B cell (primary cell): ENCODE data around the gene ZNF575. TPM values are rescaled to one million over a fixed set of nuclear protein-coding genes. Genes with fewer than 3 reads are reported as not detected.

Source experiments
- ATAC-seq: fragments of 200-7000 bp; cut with Tn5 transposase; one replicate; pipeline ENCODE4 v1.10.0; 2021; ENCODE audit warnings: low read depth, mild to moderate bottlenecking, moderate number of reproducible peaks, moderate library complexity
- CTCF ChIA-PET: fragments of 350-600 bp; sonication (Branson Sonifier 250); formaldehyde crosslinking; loops from one replicate; lab custom pipeline; 2021; ENCODE audit warnings: antibody characterized with exemption, inconsistent platforms; lab: Charles Lee
- POLR2A ChIA-PET: fragments of 350-600 bp; sonication (Branson Sonifier 250); formaldehyde crosslinking; loops from one replicate; lab custom pipeline; 2021; ENCODE audit warnings: antibody characterized with exemption; lab: Charles Lee
- DNase-seq: peaks from one replicate; pipeline ENCODE4 v3.0.0; 2013
- H2AFZ ChIP-seq: 2 replicates; pipeline ENCODE4 v1.6.1; 2012; ENCODE audit warnings: mild to moderate bottlenecking, low read depth, low read length; ENCODE audit not compliant: insufficient read depth, poor library complexity, severe bottlenecking
- H3K27ac ChIP-seq, 2 donors: 1 replicate in 1 of 2; 2 replicates in 1 of 2; pipeline ENCODE4 v1.5.1; 2012 to 2013; ENCODE audit warnings: low read length in 2 of 2, mild to moderate bottlenecking in 2 of 2, moderate library complexity in 1 of 2
- H3K27me3 ChIP-seq, 4 experiments: fragments of 200-600 bp in 1 of 4; sonication (generic) in 1 of 4; replicated peaks in 1 of 4; 1 replicate in 2 of 4; 2 replicates in 2 of 4; pipeline versions ENCODE4 v1.6.1 to v1.7.0; 2013 to 2016; ENCODE audit warnings: low read length in 3 of 4, mild to moderate bottlenecking in 2 of 4, mixed read lengths in 1 of 4, moderate library complexity in 1 of 4; ENCODE audit not compliant: insufficient read depth in 4 of 4, control insufficient read depth in 3 of 4; ENCODE audit errors: control extremely low read depth in 1 of 4
- H3K36me3 ChIP-seq, 2 experiments: replicated peaks in 1 of 2; 1 replicate in 1 of 2; 2 replicates in 1 of 2; pipeline versions ENCODE4 v1.6.1 to v1.7.1; 2013; ENCODE audit warnings: low read length in 1 of 2; ENCODE audit not compliant: insufficient read depth in 2 of 2, control insufficient read depth in 1 of 2; ENCODE audit errors: control extremely low read depth in 1 of 2, extremely low read depth in 1 of 2
- H3K4me1 ChIP-seq, 2 donors: fragments of 200-600 bp in 1 of 2; sonication (generic) in 1 of 2; 1 replicate in 1 of 2; 2 replicates in 1 of 2; pipeline versions ENCODE4 v1.5.1 to v1.6.1; 2013 to 2017; ENCODE audit warnings: low read length in 2 of 2; ENCODE audit not compliant: control insufficient read depth in 2 of 2, insufficient read depth in 2 of 2
- H3K4me2 ChIP-seq: replicated peaks from 2 replicates; pipeline ENCODE3; 2012; ENCODE audit warnings: mild to moderate bottlenecking, low read depth, low read length; ENCODE audit not compliant: poor library complexity, severe bottlenecking
- H3K4me3 ChIP-seq, 5 experiments: fragments of 200-600 bp in 1 of 5; sonication (generic) in 1 of 5; 1 replicate in 3 of 5; 2 replicates in 2 of 5; pipeline versions ENCODE4 v1.5.1 to v1.7.0; 2011 to 2016; ENCODE audit warnings: low read length in 4 of 5, mild to moderate bottlenecking in 4 of 5, low read depth in 2 of 5, control low read depth in 1 of 5, moderate library complexity in 1 of 5; ENCODE audit not compliant: insufficient read depth in 1 of 5; ENCODE audit errors: control extremely low read depth in 1 of 5, extremely low read depth in 1 of 5
- H3K79me2 ChIP-seq: fragments of 200-600 bp; sonication (generic); one replicate; pipeline ENCODE4 v1.6.0; 2016; ENCODE audit warnings: low read length; ENCODE audit not compliant: control insufficient read depth, insufficient read depth
- H3K9ac ChIP-seq: fragments of 200-600 bp; sonication (generic); 2 replicates; pipeline ENCODE4 v1.6.1; 2017; ENCODE audit warnings: mild to moderate bottlenecking, low read length, moderate library complexity
- H3K9me3 ChIP-seq, 3 donors: one replicate each; pipeline versions ENCODE4 v1.6.1 to v1.7.1; 2013; ENCODE audit warnings: low read length in 2 of 3; ENCODE audit not compliant: control insufficient read depth in 2 of 3, insufficient read depth in 1 of 3; ENCODE audit errors: control extremely low read depth in 1 of 3
- H4K20me1 ChIP-seq: 2 replicates; pipeline ENCODE4 v1.6.0; 2012; ENCODE audit warnings: mild to moderate bottlenecking, low read length; ENCODE audit not compliant: insufficient read depth, control insufficient read depth, poor library complexity, severe bottlenecking
- H3K27ac Mint-ChIP-seq: one replicate; pipeline ENCODE4 v1.8.0; 2021; ENCODE audit warnings: mixed read lengths
- H3K27me3 Mint-ChIP-seq: one replicate; pipeline ENCODE4 v1.8.0; 2021; ENCODE audit warnings: mixed read lengths
- H3K4me1 Mint-ChIP-seq: one replicate; pipeline ENCODE4 v1.8.0; 2021; ENCODE audit warnings: mixed read lengths
- H3K4me3 Mint-ChIP-seq: one replicate; pipeline ENCODE4 v1.8.0; 2021; ENCODE audit warnings: mixed read lengths
- H3K9me3 Mint-ChIP-seq: one replicate; pipeline ENCODE4 v1.8.0; 2022; ENCODE audit warnings: mixed read lengths; ENCODE audit not compliant: insufficient read depth
- CTCF ChIP-seq: fragments of 200-600 bp; IDR thresholded peaks from one replicate; pipeline ENCODE4 v1.8.0; 2022; ENCODE audit warnings: antibody characterized with exemption, mild to moderate bottlenecking
- EZH2 ChIP-seq: IDR thresholded peaks from 2 replicates; pipeline ENCODE4 v1.6.1; 2012; ENCODE audit warnings: borderline replicate concordance, low read depth, mild to moderate bottlenecking, moderate library complexity, low read length; ENCODE audit not compliant: insufficient read depth, poor library complexity, severe bottlenecking
- WGBS: methylation state at CpG from one replicate; pipeline ENCODE4 v1.1.5; 2013; ENCODE audit warnings: missing lambda C conversion rate; ENCODE audit not compliant: insufficient coverage; 5-methylcytosine and 5-hydroxymethylcytosine counted together
- intact Hi-C: fragments of 100-400 bp; cut with micrococcal nuclease; formaldehyde crosslinking; loops from one replicate; pipeline ENCODE4 v1.10.0; 2022
- polyA plus RNA-seq: library from polyadenylated mRNA; depleted of rRNA; stranded (reverse); fragments of >200 nt; gene quantifications from 2 replicates; pipeline ENCODE4 v1.2.3, GENCODE V29; 2012
- total RNA-seq, 2 donors: library from RNA; stranded (reverse); fragments of 120-200 nt in 1 of 2; gene quantifications; 1 replicate in 1 of 2; 2 replicates in 1 of 2; pipeline versions ENCODE4 v1.2.3 to v1.2.4, GENCODE V29; 2013 to 2022

ZNF575 gene
- total and polyA plus RNA-seq, 2 donors (not counting 1 experiment from before 2014, with no cell fraction given), result 2.3 to 4.0 TPM

GRCh38 chr19:43578787-43579186 lies 45.8 kb downstream of the ZNF575 start:
- H3K9me3 ChIP-seq, result no peaks in the 10 kb centered on the region
- no peak overlapping the region for H3K27ac ChIP-seq
- H3K4me1 ChIP-seq, result peaks cover 23 to 62% of the 10 kb centered on the region in 2 donors
- no peak for ATAC-seq
- H3K36me3 ChIP-seq, result no peaks in the 10 kb centered on the region
- intact Hi-C loops, result no loop called here
- H3K27me3 ChIP-seq, result no peaks in the 10 kb centered on the region
- H3K27me3 Mint-ChIP-seq, result no peaks in the 10 kb centered on the region
- no peak overlapping the region for H3K9ac ChIP-seq
- WGBS, result 100% methylated on average over 3 of the region's 3 CpGs
- no peak for DNase-seq
- ChIA-PET POLR2A (interaction anchor here (0.7 kb wide), 1 partner anchor 10 kb away, joined by 4 read pairs; no protein-coding TSS in a partner anchor), CTCF (interaction anchor here (1.5 kb wide), 1 partner anchor 16 kb away, joined by 6 read pairs; no protein-coding TSS in a partner anchor)
- H3K79me2 ChIP-seq, result peaks cover 16% of the 10 kb centered on the region
- H3K4me1 Mint-ChIP-seq, result peaks cover 41% of the 10 kb centered on the region
- no peaks in the 10 kb centered on the region for H4K20me1 ChIP-seq
- TF ChIP-seq CTCF, result no peak
- TF ChIP-seq EZH2, result no peak
- no peak overlapping the region for H2AFZ ChIP-seq
- H3K4me3 ChIP-seq, result no peak overlapping the region
- no peak overlapping the region for H3K4me2 ChIP-seq
- peak overlapping the region; percentile 59 for H3K27ac Mint-ChIP-seq
- peak overlapping the region; percentile 35 for H3K4me3 Mint-ChIP-seq
- no peaks in the 10 kb centered on the region for H3K9me3 Mint-ChIP-seq

DNA sequence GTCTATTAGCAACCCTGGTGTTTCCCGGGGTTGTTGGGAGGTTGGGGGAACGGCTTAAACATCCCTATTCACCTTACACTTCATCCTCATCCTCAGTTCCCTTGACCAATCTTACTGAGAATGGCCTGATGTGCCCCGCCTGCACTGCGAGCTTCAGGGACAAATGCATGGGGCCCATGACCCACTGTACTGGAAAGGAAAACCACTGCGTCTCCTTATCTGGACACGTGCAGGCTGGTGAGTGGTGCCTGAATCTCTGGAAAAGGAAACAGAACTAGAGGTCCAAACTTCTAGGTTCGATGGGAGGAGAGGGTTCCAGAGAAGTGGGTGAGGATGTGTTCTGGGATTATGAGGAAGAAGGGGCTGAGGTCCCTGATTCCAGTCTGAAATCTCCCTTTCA lies 48.5 kb downstream of the ZNF575 start:
- ChIA-PET CTCF (no interaction called here), POLR2A (interaction anchor here (0.7 kb wide), 1 partner anchor 49 kb away, joined by 5 read pairs; the partner anchor contains the start of gene ZNF575)
- Histone ChIP-seq H3K79me2 (peaks cover 11% of the 10 kb centered on the region), H3K36me3 (no peaks in the 10 kb centered on the region), H3K4me2 (no peak overlapping the region), H3K27ac (no peak overlapping the region), H3K4me3 (no peak overlapping the region), H2AFZ (no peak overlapping the region), H3K27me3 (no peaks in the 10 kb centered on the region), H3K4me1 (peaks cover 29 to 65% of the 10 kb centered on the region in 2 donors), H3K9ac (no peak overlapping the region), H4K20me1 (no peaks in the 10 kb centered on the region), H3K9me3 (peaks cover 0 to 8% (median 0%) of the 10 kb centered on the region in 3 donors)
- Mint-ChIP-seq H3K9me3 (no peaks in the 10 kb centered on the region), H3K4me3 (peak overlapping the region; percentile 29), H3K27me3 (no peaks in the 10 kb centered on the region), H3K27ac (peak overlapping the region; percentile 46), H3K4me1 (peaks cover 53% of the 10 kb centered on the region)
- ATAC-seq, result no peak
- no peak for TF ChIP-seq CTCF
- no peak for TF ChIP-seq EZH2
- no peak for DNase-seq
- intact Hi-C loops, result no loop called here
- 48% methylated on average over 4 of the region's 7 CpGs for whole genome bisulfite sequencing
